Neural progenitor cell (in vitro differentiated cells): Measurements from ENCODE around the gene DOK1. TPM values are rescaled to one million over a fixed set of nuclear protein-coding genes. Genes with fewer than 3 reads are reported as not detected.
A peak's percentile ranks its signal among the peaks of the same experiment; 100 is the strongest.

Experiments
- DNase-seq: peaks from one replicate; pipeline ENCODE4 v3.0.0-alpha.2; 2016; ENCODE audit warnings: low spot score
- H2AFZ ChIP-seq: fragments of 200-600 bp; sonication (generic); replicated peaks from 2 replicates; pipeline ENCODE4 v1.6.1; 2016; ENCODE audit warnings: antibody characterized with exemption
- H3F3A ChIP-seq: fragments of 200-600 bp; sonication (generic); 2 replicates; pipeline ENCODE4 v1.6.1; 2016; ENCODE audit warnings: antibody characterized with exemption, low read depth
- H3K27ac ChIP-seq: fragments of 200-600 bp; sonication (generic); 2 replicates; pipeline ENCODE4 v1.5.1; 2016; ENCODE audit warnings: mild to moderate bottlenecking
- H3K27me3 ChIP-seq: fragments of 200-600 bp; sonication (generic); 2 replicates; pipeline ENCODE4 v1.6.1; 2016; ENCODE audit warnings: mild to moderate bottlenecking, moderate library complexity
- H3K36me3 ChIP-seq: fragments of 200-600 bp; sonication (generic); 2 replicates; pipeline ENCODE4 v1.5.1; 2016
- H3K4me1 ChIP-seq: fragments of 200-600 bp; sonication (generic); 2 replicates; pipeline ENCODE4 v1.6.1; 2016; ENCODE audit warnings: mixed run types
- H3K4me2 ChIP-seq: fragments of 200-600 bp; sonication (generic); 2 replicates; pipeline ENCODE4 v1.6.1; 2016
- H3K4me3 ChIP-seq: fragments of 200-600 bp; sonication (generic); 2 replicates; pipeline ENCODE4 v1.5.1; 2016
- H3K79me2 ChIP-seq: fragments of 200-600 bp; sonication (generic); 2 replicates; pipeline ENCODE4 v1.6.1; 2016; ENCODE audit warnings: low read depth
- H3K9ac ChIP-seq: fragments of 200-600 bp; sonication (generic); 2 replicates; pipeline ENCODE4 v1.6.1; 2016
- H3K9me3 ChIP-seq: fragments of 200-600 bp; sonication (generic); 2 replicates; pipeline ENCODE4 v1.5.1; 2016; ENCODE audit warnings: low read depth
- H4K20me1 ChIP-seq: fragments of 200-600 bp; sonication (generic); 2 replicates; pipeline ENCODE4 v1.6.1; 2016; ENCODE audit warnings: low read depth
- H3K27ac Mint-ChIP-seq: 3 replicates; pipeline ENCODE4 v1.8.0; 2021; ENCODE audit warnings: mixed read lengths
- H3K27me3 Mint-ChIP-seq: 2 replicates; pipeline ENCODE4 v1.8.0; 2022; ENCODE audit warnings: low read depth, mild to moderate bottlenecking, inconsistent platforms, moderate library complexity, mixed read lengths; ENCODE audit not compliant: insufficient read depth
- H3K36me3 Mint-ChIP-seq: 3 replicates; pipeline ENCODE4 v1.8.0; 2021; ENCODE audit warnings: mixed read lengths
- H3K4me1 Mint-ChIP-seq: 3 replicates; pipeline ENCODE4 v1.8.0; 2021; ENCODE audit warnings: mixed read lengths
- H3K4me3 Mint-ChIP-seq: 3 replicates; pipeline ENCODE4 v1.8.0; 2021; ENCODE audit warnings: mild to moderate bottlenecking, moderate library complexity, mixed read lengths
- H3K9me3 Mint-ChIP-seq: 3 replicates; pipeline ENCODE4 v1.8.0; 2020; ENCODE audit warnings: mixed read lengths
- EZH2 ChIP-seq: fragments of 200-600 bp; sonication (generic); IDR thresholded peaks from 2 replicates; pipeline ENCODE4 v1.6.1; 2017; ENCODE audit warnings: antibody characterized with exemption, mild to moderate bottlenecking, moderate library complexity
- EZH2phosphoT487 ChIP-seq: fragments of 200-600 bp; sonication (generic); IDR thresholded peaks from 2 replicates; pipeline ENCODE4 v1.6.1; 2017; ENCODE audit warnings: antibody characterized with exemption
- total RNA-seq: library from RNA; depleted of rRNA; stranded (reverse); fragments of >200 nt; gene quantifications from 2 replicates; pipeline ENCODE4 v1.2.3, GENCODE V29; 2015; ENCODE audit warnings: low replicate concordance
- TF ChIP-seq, protein P1 (sequence below): fragments of 200-600 bp; sonication (generic); IDR thresholded peaks from 2 replicates; pipeline ENCODE4 v1.5.1; 2017; ENCODE audit warnings: antibody characterized with exemption, mild to moderate bottlenecking

DOK1 gene
- total RNA-seq, 1 donor from 2014 or later: 3.4 TPM

- H3K4me3 ChIP-seq: no peak overlapping the region
- no peaks in the 10 kb centered on the region for H3F3A ChIP-seq
- Mint-ChIP-seq H3K4me1 (peaks cover 18% of the 10 kb centered on the region), H3K27me3 (peaks cover 2% of the 10 kb centered on the region), H3K9me3 (no peaks in the 10 kb centered on the region), H3K27ac (no peak overlapping the region), H3K36me3 (no peaks in the 10 kb centered on the region), H3K4me3 (no peak overlapping the region)
- H3K36me3 ChIP-seq: no peaks in the 10 kb centered on the region
- no peak overlapping the region for H2AFZ ChIP-seq
- no peak overlapping the region for H3K4me2 ChIP-seq
- no peaks in the 10 kb centered on the region for H3K79me2 ChIP-seq
- no peak for DNase-seq
- H3K9me3 ChIP-seq: no peaks in the 10 kb centered on the region
- H3K27me3 ChIP-seq: no peaks in the 10 kb centered on the region
- no peak overlapping the region for H3K27ac ChIP-seq
- TF ChIP-seq, protein P1, sequence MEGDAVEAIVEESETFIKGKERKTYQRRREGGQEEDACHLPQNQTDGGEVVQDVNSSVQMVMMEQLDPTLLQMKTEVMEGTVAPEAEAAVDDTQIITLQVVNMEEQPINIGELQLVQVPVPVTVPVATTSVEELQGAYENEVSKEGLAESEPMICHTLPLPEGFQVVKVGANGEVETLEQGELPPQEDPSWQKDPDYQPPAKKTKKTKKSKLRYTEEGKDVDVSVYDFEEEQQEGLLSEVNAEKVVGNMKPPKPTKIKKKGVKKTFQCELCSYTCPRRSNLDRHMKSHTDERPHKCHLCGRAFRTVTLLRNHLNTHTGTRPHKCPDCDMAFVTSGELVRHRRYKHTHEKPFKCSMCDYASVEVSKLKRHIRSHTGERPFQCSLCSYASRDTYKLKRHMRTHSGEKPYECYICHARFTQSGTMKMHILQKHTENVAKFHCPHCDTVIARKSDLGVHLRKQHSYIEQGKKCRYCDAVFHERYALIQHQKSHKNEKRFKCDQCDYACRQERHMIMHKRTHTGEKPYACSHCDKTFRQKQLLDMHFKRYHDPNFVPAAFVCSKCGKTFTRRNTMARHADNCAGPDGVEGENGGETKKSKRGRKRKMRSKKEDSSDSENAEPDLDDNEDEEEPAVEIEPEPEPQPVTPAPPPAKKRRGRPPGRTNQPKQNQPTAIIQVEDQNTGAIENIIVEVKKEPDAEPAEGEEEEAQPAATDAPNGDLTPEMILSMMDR: no peak
- H3K4me1 ChIP-seq: no peaks in the 10 kb centered on the region
- H4K20me1 ChIP-seq: no peaks in the 10 kb centered on the region
- H3K9ac ChIP-seq: no peak overlapping the region
Observed at GRCh38 chr2:74582184-74582583, 27.7 kb downstream of the DOK1 start.

DNA sequence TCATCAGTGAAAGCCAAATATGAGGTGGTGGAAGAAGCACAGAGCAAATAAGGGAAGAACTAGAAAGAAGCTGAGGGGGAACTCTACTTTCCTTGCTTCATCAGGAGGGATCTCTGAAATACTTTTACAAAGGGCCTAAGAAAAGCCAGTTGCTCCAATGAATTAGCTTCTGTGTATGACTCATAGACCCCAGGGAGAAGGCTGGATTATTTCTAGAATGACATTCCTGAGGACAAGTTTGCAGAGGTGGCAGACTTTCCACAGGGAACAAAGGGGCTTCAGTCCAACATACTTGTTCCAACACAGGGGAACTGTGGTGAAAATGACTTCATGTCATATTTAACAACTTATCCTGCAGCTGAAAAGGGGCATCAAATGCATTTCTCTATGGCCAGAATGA is 29.0 kb downstream of the DOK1 start:
- Histone ChIP-seq H3K79me2 (no peaks in the 10 kb centered on the region), H3K27ac (no peak overlapping the region), H2AFZ (no peak overlapping the region), H3K4me3 (no peak overlapping the region), H3K36me3 (no peaks in the 10 kb centered on the region), H3F3A (no peaks in the 10 kb centered on the region), H3K27me3 (no peaks in the 10 kb centered on the region), H3K4me1 (no peaks in the 10 kb centered on the region), H4K20me1 (no peaks in the 10 kb centered on the region), H3K9ac (no peak overlapping the region), H3K4me2 (no peak overlapping the region), H3K9me3 (no peaks in the 10 kb centered on the region)
- Mint-ChIP-seq H3K4me3 (no peak overlapping the region), H3K27me3 (no peaks in the 10 kb centered on the region), H3K9me3 (no peaks in the 10 kb centered on the region), H3K4me1 (peaks cover 16% of the 10 kb centered on the region), H3K27ac (peak overlapping the region; percentile 6), H3K36me3 (no peaks in the 10 kb centered on the region)
- TF ChIP-seq EZH2 (no peak), EZH2phosphoT487 (no peak)
- TF ChIP-seq, protein P1: no peak
- DNase-seq: no peak

DNA sequence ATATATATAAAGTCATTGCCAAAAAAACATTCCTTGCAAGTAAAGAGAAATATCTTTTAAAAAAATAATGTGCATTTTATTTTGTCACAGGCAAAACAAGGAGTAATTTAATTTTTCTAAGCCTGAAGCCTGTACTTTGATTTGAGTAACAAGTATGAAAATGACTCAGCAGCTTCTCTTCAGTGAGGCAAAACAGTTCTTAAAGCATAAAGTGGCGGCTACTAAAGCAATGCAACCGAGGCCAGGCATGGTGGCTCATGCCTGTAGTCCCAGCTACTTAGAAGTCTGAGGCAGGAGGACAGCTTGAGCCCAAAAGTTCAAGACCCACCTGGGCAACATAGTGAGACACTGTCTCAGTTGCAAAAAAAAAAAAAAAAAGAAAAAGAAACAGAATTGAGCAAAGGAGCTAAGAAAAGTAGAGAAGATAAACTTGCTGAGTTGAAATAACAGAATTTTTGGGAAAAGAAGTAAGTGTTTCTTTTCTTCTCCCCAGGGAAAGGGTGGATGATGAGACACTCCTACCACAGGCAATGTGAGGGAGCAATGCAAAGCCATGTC is 29.6 kb downstream of the DOK1 start:
- H3K4me2 ChIP-seq: no peak overlapping the region
- H3K9ac ChIP-seq: no peak overlapping the region
- H3K9me3 ChIP-seq: no peaks in the 10 kb centered on the region
- H3K27ac Mint-ChIP-seq: no peak overlapping the region
- no peaks in the 10 kb centered on the region for H3K36me3 Mint-ChIP-seq
- no peaks in the 10 kb centered on the region for H3K4me1 ChIP-seq
- no peaks in the 10 kb centered on the region for H3F3A ChIP-seq
- H3K27me3 ChIP-seq: no peaks in the 10 kb centered on the region
- DNase-seq: no peak
- no peak overlapping the region for H3K27ac ChIP-seq
- H3K36me3 ChIP-seq: no peaks in the 10 kb centered on the region
- no peaks in the 10 kb centered on the region for H3K9me3 Mint-ChIP-seq
- H2AFZ ChIP-seq: no peak overlapping the region
- H3K27me3 Mint-ChIP-seq: no peaks in the 10 kb centered on the region
- no peak overlapping the region for H3K4me3 ChIP-seq
- TF ChIP-seq EZH2phosphoT487 (no peak), EZH2 (no peak)
- TF ChIP-seq, protein P1: no peak
- H3K4me1 Mint-ChIP-seq: peaks cover 21% of the 10 kb centered on the region
- no peak overlapping the region for H3K4me3 Mint-ChIP-seq
- no peaks in the 10 kb centered on the region for H3K79me2 ChIP-seq
- H4K20me1 ChIP-seq: no peaks in the 10 kb centered on the region
